HepG2 (cell line): ENCODE data around the gene LGALS4. TPM values are rescaled to one million over a fixed set of nuclear protein-coding genes. Genes with fewer than 3 reads are reported as not detected.
A peak's percentile ranks its signal among the peaks of the same experiment; 100 is the strongest.

Experiments used
- DNMT3B ChIP-seq: conservative IDR thresholded peaks from 2 replicates; pipeline ENCODE4 v1.6.1; 2016; ENCODE audit warnings: missing biosample characterization, control low read depth
- GATA4 ChIP-seq: sonication (generic); IDR thresholded peaks from 2 replicates; pipeline ENCODE4 v1.6.1; 2016; ENCODE audit warnings: antibody characterized with exemption, low read depth, borderline replicate concordance
- HOXA7 ChIP-seq: sonication (generic); formaldehyde crosslinking; IDR thresholded peaks from 2 replicates; pipeline ENCODE4 v1.8.1; 2022; ENCODE audit warnings: mild to moderate bottlenecking, missing genetic modification reagents, moderate library complexity
- MATR3 ChIP-seq: sonication (generic); formaldehyde crosslinking; IDR thresholded peaks from 2 replicates; pipeline ENCODE4 v1.4.0; 2020; ENCODE audit warnings: missing genetic modification reagents
- NPAS2 ChIP-seq: sonication (generic); formaldehyde crosslinking; IDR thresholded peaks from 2 replicates; pipeline ENCODE4 v1.8.0; 2022; ENCODE audit warnings: mild to moderate bottlenecking, missing genetic modification reagents, borderline replicate concordance
- PAWR ChIP-seq: sonication (generic); formaldehyde crosslinking; IDR thresholded peaks from 2 replicates; pipeline ENCODE4 v1.4.0; 2020; ENCODE audit warnings: missing genetic modification reagents, mild to moderate bottlenecking, borderline replicate concordance
- POLR2AphosphoS5 ChIP-seq: IDR thresholded peaks from 2 replicates; pipeline ENCODE4 v1.6.1; 2012; ENCODE audit warnings: low read depth, low read length
- RFXAP ChIP-seq: sonication (generic); formaldehyde crosslinking; IDR thresholded peaks from 2 replicates; pipeline ENCODE4 v1.4.0; 2020; ENCODE audit warnings: missing genetic modification reagents, borderline replicate concordance
- RXRB ChIP-seq: IDR thresholded peaks from 2 replicates; pipeline ENCODE4 v1.6.1; 2016; ENCODE audit warnings: borderline replicate concordance, missing genetic modification reagents, missing compliant biosample characterization
- SAP130 ChIP-seq: IDR thresholded peaks from 2 replicates; pipeline ENCODE4 v1.6.1; 2016; ENCODE audit warnings: low read depth
- TP53 ChIP-seq: sonication (generic); formaldehyde crosslinking; conservative IDR thresholded peaks from 2 replicates; pipeline ENCODE4 v1.4.0; 2020; ENCODE audit warnings: missing genetic modification reagents
- U2AF2 ChIP-seq: fragments of 200-400 bp; formaldehyde crosslinking; IDR thresholded peaks from 2 replicates; pipeline ENCODE4 v1.6.1; 2017; ENCODE audit warnings: low read depth, mild to moderate bottlenecking, low read length
- ZMYM3 ChIP-seq: sonication (generic); formaldehyde crosslinking; IDR thresholded peaks from 2 replicates; pipeline ENCODE4 v1.5.1; 2020; ENCODE audit warnings: mild to moderate bottlenecking, missing genetic modification reagents
- ZNF121 ChIP-seq: sonication (generic); formaldehyde crosslinking; IDR thresholded peaks from 2 replicates; pipeline ENCODE4 v1.5.0; 2020; ENCODE audit warnings: mild to moderate bottlenecking, missing genetic modification reagents
- ZNF225 ChIP-seq: sonication (generic); formaldehyde crosslinking; IDR thresholded peaks from 2 replicates; pipeline ENCODE4 v1.4.0; 2020; ENCODE audit warnings: mild to moderate bottlenecking, missing genetic modification reagents
- ZNF570 ChIP-seq: sonication (generic); formaldehyde crosslinking; IDR thresholded peaks from 2 replicates; pipeline ENCODE4 v1.4.0; 2020; ENCODE audit warnings: mild to moderate bottlenecking, missing genetic modification reagents, borderline replicate concordance
- ZNF747 ChIP-seq: sonication (generic); formaldehyde crosslinking; IDR thresholded peaks from 2 replicates; pipeline ENCODE4 v1.8.1; 2023; ENCODE audit warnings: missing genetic modification reagents, mild to moderate bottlenecking, borderline replicate concordance
- ZNF766 ChIP-seq: sonication (generic); formaldehyde crosslinking; IDR thresholded peaks from 2 replicates; pipeline ENCODE4 v1.5.0; 2020; ENCODE audit warnings: missing genetic modification reagents, borderline replicate concordance
- polyA plus RNA-seq, 8 experiments: library from polyadenylated mRNA; depleted of rRNA in 3 of 8; stranded (reverse) in 7 of 8; unstranded in 1 of 8; fragments of >200 nt; fragmentation: Illumina TruSeq in 4 of 8; extraction: Trizol in 4 of 8; gene quantifications; 2 replicates each; pipeline versions ENCODE4 v1.2.1 to v1.2.3, GENCODE V29; 2011 to 2016; ENCODE audit warnings: low read depth in 4 of 8, missing spikeins in 1 of 8, mixed read lengths in 1 of 8; ENCODE audit not compliant: insufficient read depth in 1 of 8
- total RNA-seq, 5 experiments: library from RNA; depleted of rRNA; stranded (reverse); fragments of >200 nt; fragmentation: Illumina TruSeq; extraction: Trizol; gene quantifications; 2 replicates each; pipeline ENCODE4 v1.2.3, GENCODE V29; 2016; ENCODE audit warnings: low read depth in 1 of 5
- TF ChIP-seq, protein P1 (sequence below), 2 experiments: sonication (generic) in 1 of 2; formaldehyde crosslinking in 1 of 2; IDR thresholded peaks; 2 replicates each; pipeline versions ENCODE4 v1.4.0 to v1.6.1; 2016 to 2020; ENCODE audit warnings: borderline replicate concordance in 1 of 2, low read depth in 1 of 2, mild to moderate bottlenecking in 1 of 2, missing genetic modification reagents in 1 of 2
- TF ChIP-seq, protein P2 (sequence below): sonication (generic); formaldehyde crosslinking; IDR thresholded peaks from 2 replicates; pipeline ENCODE4 v1.4.0; 2020; ENCODE audit warnings: mild to moderate bottlenecking, missing genetic modification reagents
- TF ChIP-seq, protein P3 (sequence below): sonication (generic); formaldehyde crosslinking; IDR thresholded peaks from 2 replicates; pipeline ENCODE4 v1.4.0; 2020; ENCODE audit warnings: missing genetic modification reagents
- TF ChIP-seq, protein P4 (sequence below): sonication (generic); formaldehyde crosslinking; IDR thresholded peaks from 2 replicates; pipeline ENCODE4 v1.9.0; 2021; ENCODE audit warnings: missing genetic modification reagents, borderline replicate concordance
- TF ChIP-seq, protein P5 (sequence below): sonication (generic); formaldehyde crosslinking; IDR thresholded peaks from 2 replicates; pipeline ENCODE4 v1.4.0; 2020; ENCODE audit warnings: missing genetic modification reagents
- TF ChIP-seq, protein P6 (sequence below): IDR thresholded peaks from 2 replicates; pipeline ENCODE4 v1.6.1; 2016; ENCODE audit warnings: missing genetic modification reagents, missing compliant biosample characterization

Gene LGALS4
- total and polyA plus RNA-seq, 2 of the 13 experiments (the other 11 are each of a cell fraction or from before 2014, with no cell fraction given), result 0.24 to 0.71 TPM

DNA sequence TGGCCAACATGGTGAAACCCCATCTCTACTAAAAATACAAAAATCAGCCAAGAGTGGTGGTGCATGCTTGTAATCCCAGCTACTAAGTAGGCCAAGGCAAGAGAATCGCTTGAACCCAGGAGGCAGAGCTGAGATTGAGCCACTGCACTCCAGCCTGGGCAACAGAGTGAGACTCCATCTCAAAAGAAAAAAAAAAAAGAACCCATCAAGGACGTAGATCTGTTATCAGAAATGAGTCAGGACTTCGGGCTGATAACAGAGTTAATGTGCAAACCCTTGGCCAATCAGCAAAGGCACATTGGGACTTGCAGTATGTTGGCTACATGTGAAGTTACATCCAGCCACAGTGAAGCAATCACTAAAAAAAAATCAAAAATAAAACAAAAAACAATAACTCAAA lies 28.5 kb downstream of the LGALS4 start (continued):
- TF ChIP-seq, protein P1, sequence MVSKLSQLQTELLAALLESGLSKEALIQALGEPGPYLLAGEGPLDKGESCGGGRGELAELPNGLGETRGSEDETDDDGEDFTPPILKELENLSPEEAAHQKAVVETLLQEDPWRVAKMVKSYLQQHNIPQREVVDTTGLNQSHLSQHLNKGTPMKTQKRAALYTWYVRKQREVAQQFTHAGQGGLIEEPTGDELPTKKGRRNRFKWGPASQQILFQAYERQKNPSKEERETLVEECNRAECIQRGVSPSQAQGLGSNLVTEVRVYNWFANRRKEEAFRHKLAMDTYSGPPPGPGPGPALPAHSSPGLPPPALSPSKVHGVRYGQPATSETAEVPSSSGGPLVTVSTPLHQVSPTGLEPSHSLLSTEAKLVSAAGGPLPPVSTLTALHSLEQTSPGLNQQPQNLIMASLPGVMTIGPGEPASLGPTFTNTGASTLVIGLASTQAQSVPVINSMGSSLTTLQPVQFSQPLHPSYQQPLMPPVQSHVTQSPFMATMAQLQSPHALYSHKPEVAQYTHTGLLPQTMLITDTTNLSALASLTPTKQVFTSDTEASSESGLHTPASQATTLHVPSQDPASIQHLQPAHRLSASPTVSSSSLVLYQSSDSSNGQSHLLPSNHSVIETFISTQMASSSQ (IDR thresholded peaks at IDR 0.05; ENCODE audit: low read depth), result peak; percentile 66; the same call in 1 of the 2 replicates
- TF ChIP-seq, protein P1 (CRISPR knock-in tag; IDR thresholded peaks at IDR 0.05; ENCODE audit: borderline replicate concordance), result peak; percentile 68; the same call in 1 of the 2 replicates
- peak; percentile 28; the same call in 1 of the 2 replicates for TF ChIP-seq SAP130
- no peak for TF ChIP-seq DNMT3B
- TF ChIP-seq, protein P2, sequence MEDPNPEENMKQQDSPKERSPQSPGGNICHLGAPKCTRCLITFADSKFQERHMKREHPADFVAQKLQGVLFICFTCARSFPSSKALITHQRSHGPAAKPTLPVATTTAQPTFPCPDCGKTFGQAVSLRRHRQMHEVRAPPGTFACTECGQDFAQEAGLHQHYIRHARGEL (CRISPR knock-in tag), result no peak
- no peak for TF ChIP-seq ZNF225 (CRISPR knock-in tag)
- TF ChIP-seq RFXAP, result no peak
- TF ChIP-seq ZNF121 (CRISPR knock-in tag), result peak; percentile 99
- no peak for TF ChIP-seq ZNF766 (CRISPR knock-in tag)
- TF ChIP-seq, protein P3, sequence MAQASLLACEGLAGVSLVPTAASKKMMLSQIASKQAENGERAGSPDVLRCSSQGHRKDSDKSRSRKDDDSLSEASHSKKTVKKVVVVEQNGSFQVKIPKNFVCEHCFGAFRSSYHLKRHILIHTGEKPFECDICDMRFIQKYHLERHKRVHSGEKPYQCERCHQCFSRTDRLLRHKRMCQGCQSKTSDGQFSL, result no peak
- TF ChIP-seq HOXA7 (CRISPR knock-in tag), result no peak
- TF ChIP-seq POLR2AphosphoS5, result no peak
- no peak for TF ChIP-seq U2AF2
- TF ChIP-seq ZNF570 (CRISPR knock-in tag), result no peak
- TF ChIP-seq RXRB (CRISPR knock-in tag), result peak; percentile 35; the same call in 1 of the 2 replicates
- TF ChIP-seq MATR3 (CRISPR knock-in tag), result no peak
- TF ChIP-seq, protein P4, sequence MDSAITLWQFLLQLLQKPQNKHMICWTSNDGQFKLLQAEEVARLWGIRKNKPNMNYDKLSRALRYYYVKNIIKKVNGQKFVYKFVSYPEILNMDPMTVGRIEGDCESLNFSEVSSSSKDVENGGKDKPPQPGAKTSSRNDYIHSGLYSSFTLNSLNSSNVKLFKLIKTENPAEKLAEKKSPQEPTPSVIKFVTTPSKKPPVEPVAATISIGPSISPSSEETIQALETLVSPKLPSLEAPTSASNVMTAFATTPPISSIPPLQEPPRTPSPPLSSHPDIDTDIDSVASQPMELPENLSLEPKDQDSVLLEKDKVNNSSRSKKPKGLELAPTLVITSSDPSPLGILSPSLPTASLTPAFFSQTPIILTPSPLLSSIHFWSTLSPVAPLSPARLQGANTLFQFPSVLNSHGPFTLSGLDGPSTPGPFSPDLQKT (CRISPR knock-in tag), result no peak
- TF ChIP-seq ZNF747 (CRISPR knock-in tag), result no peak
- TF ChIP-seq ZMYM3 (CRISPR knock-in tag), result peak; percentile 80
- TF ChIP-seq, protein P5, sequence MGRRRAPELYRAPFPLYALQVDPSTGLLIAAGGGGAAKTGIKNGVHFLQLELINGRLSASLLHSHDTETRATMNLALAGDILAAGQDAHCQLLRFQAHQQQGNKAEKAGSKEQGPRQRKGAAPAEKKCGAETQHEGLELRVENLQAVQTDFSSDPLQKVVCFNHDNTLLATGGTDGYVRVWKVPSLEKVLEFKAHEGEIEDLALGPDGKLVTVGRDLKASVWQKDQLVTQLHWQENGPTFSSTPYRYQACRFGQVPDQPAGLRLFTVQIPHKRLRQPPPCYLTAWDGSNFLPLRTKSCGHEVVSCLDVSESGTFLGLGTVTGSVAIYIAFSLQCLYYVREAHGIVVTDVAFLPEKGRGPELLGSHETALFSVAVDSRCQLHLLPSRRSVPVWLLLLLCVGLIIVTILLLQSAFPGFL, result no peak
- TF ChIP-seq PAWR (CRISPR knock-in tag), result no peak
- TF ChIP-seq GATA4, result peak; percentile 73; the same call in 1 of the 2 replicates
- no peak for TF ChIP-seq TP53 (CRISPR knock-in tag)
- TF ChIP-seq NPAS2 (CRISPR knock-in tag), result no peak
- TF ChIP-seq, protein P6, sequence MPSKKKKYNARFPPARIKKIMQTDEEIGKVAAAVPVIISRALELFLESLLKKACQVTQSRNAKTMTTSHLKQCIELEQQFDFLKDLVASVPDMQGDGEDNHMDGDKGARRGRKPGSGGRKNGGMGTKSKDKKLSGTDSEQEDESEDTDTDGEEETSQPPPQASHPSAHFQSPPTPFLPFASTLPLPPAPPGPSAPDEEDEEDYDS (CRISPR knock-in tag), result no peak; the same call in 1 of the 2 replicates
